Ovary (tissue), 9 donors: ENCODE measurements around the gene EHBP1. TPM values are rescaled to one million over a fixed set of nuclear protein-coding genes. Genes with fewer than 3 reads are reported as not detected.

Source experiments
- DNase-seq, 5 donors: peaks; one replicate each; pipeline ENCODE4 v3.0.0-alpha.2; 2019 to 2020
- H3K27ac ChIP-seq, 2 donors: fragments of 200-600 bp; one replicate each; pipeline versions ENCODE4 v1.5.1 to v1.8.0; 2019 to 2022
- H3K27me3 ChIP-seq: fragments of 200-600 bp; one replicate; pipeline ENCODE4 v1.8.0; 2022
- H3K36me3 ChIP-seq: fragments of 200-600 bp; sonication (generic); one replicate; pipeline ENCODE4 v1.5.1; 2019
- H3K4me1 ChIP-seq: one replicate; pipeline ENCODE4 v1.8.1; 2013; ENCODE audit warnings: mild to moderate bottlenecking, moderate library complexity; ENCODE audit not compliant: insufficient read depth
- H3K4me3 ChIP-seq: fragments of 200-600 bp; sonication (generic); one replicate; pipeline ENCODE4 v1.5.1; 2017
- H3K9me3 ChIP-seq, 2 donors: fragments of 200-600 bp in 1 of 2; sonication (generic) in 1 of 2; one replicate each; pipeline versions ENCODE4 v1.5.1 to v1.8.1; 2013 to 2019; ENCODE audit warnings: mild to moderate bottlenecking in 1 of 2, moderate library complexity in 1 of 2
- CTCF ChIP-seq, 3 donors: fragments of 450-650 bp in 2 of 3; fragments of 200-600 bp in 1 of 3; IDR thresholded peaks; one replicate each; pipeline versions ENCODE4 v1.5.1 to v1.8.0; 2016 to 2022; ENCODE audit warnings: antibody characterized with exemption in 3 of 3, mild to moderate bottlenecking in 1 of 3
- EP300 ChIP-seq: sonication (generic); formaldehyde crosslinking; IDR thresholded peaks from one replicate; pipeline ENCODE4 v1.6.1; 2017; ENCODE audit warnings: antibody characterized with exemption
- POLR2A ChIP-seq: fragments of 450-650 bp; IDR thresholded peaks from one replicate; pipeline ENCODE4 v1.6.1; 2017; ENCODE audit warnings: antibody characterized with exemption, mild to moderate bottlenecking, moderate library complexity
- WGBS, 3 donors: extraction: QIAGEN DNeasy Blood & Tissue Kit in 1 of 3; methylation state at CpG; one replicate each; pipeline versions ENCODE4 v1.1.5 to v1.1.7; 2013 to 2017; 5-methylcytosine and 5-hydroxymethylcytosine counted together
- intact Hi-C, 4 donors: fragments of 100-400 bp; cut with DNase I; formaldehyde crosslinking; loops; one replicate each; pipeline versions ENCODE4 v1.11.0 to v1.15.1; 2022 to 2023
- polyA plus RNA-seq, 2 donors: library from polyadenylated mRNA; stranded (reverse); fragments of 200-250 nt in 1 of 2; fragments of 350-450 nt in 1 of 2; fragmentation: Illumina TruSeq in 1 of 2; extraction: RNeasy Lipid Tissue Mini Kit (QIAGEN cat#74804) in 1 of 2; gene quantifications; one replicate each; pipeline ENCODE4 v1.2.3, GENCODE V29; 2013 to 2014
- total RNA-seq, 7 donors: library from RNA; depleted of rRNA in 2 of 7; stranded (reverse); fragments of >200 nt in 2 of 7; fragmentation: NEBNext Ultra II Directional in 3 of 7; extraction: Animal tissue kit (Norgen Biotek cat#: 25700) in 3 of 7; gene quantifications; one replicate each; pipeline versions ENCODE4 v1.1.0 to v1.2.4, GENCODE V29; 2016 to 2023
- donor health status: DM: no; HTN: no; CAD: no; lungs with moderate emphysema.
- donor health status: DM: no; HTN: no; CAD: no.
- donor health status: Bipolar disorder and iron deficiency.
- donor health status: DM: yes; HTN: yes; CAD: no.
- donor health status: DM: no; HTN: no; CAD: no.
- donor health status: DM: yes; HTN: yes; CAD: no.

EHBP1 gene
- total and polyA plus RNA-seq, 9 donors = 56.3 to 185 (median 117) TPM

GRCh38 chr2:62792408-62792807 is 86.9 kb downstream of the EHBP1 start:
- Histone ChIP-seq H3K27ac (no peak overlapping the region), H3K9me3 (no peaks in the 10 kb centered on the region), H3K4me3 (no peak overlapping the region), H3K4me1 (peaks cover 3% of the 10 kb centered on the region), H3K27me3 (no peaks in the 10 kb centered on the region), H3K36me3 (no peaks in the 10 kb centered on the region)
- no peak for DNase-seq
- intact Hi-C loops = no loop called here
- TF ChIP-seq EP300 (no peak), POLR2A (no peak)
- WGBS, 3 donors = 69 to 75% (median 75%) methylated on average over 2 of the region's 2 CpGs

- DNase-seq = no peak
- no peak overlapping the region for H3K4me3 ChIP-seq
- H3K9me3 ChIP-seq = no peaks in the 10 kb centered on the region
- H3K36me3 ChIP-seq = no peaks in the 10 kb centered on the region
- intact Hi-C loops = no loop called here
- 90 to 93% (median 93%) methylated on average over 2 of the region's 2 CpGs for WGBS, 3 donors
- peaks cover 3% of the 10 kb centered on the region for H3K4me1 ChIP-seq
- H3K27ac ChIP-seq = no peak overlapping the region
- no peaks in the 10 kb centered on the region for H3K27me3 ChIP-seq
- TF ChIP-seq CTCF (IDR thresholded peaks at IDR 0.05) (no peak), POLR2A (no peak), EP300 (no peak)
Measured at GRCh38 chr2:62793213-62793612, 87.7 kb downstream of the EHBP1 start.

- H3K4me3 ChIP-seq = no peak overlapping the region
- no peak overlapping the region for H3K27ac ChIP-seq
- DNase-seq = no peak
- H3K27me3 ChIP-seq = no peaks in the 10 kb centered on the region
- TF ChIP-seq POLR2A (no peak), CTCF (IDR thresholded peaks at IDR 0.05) (no peak), EP300 (no peak)
- H3K4me1 ChIP-seq = no peaks in the 10 kb centered on the region
- 12 to 23% (median 14%) methylated on average over 2 of the region's 2 CpGs for WGBS, 3 donors
- H3K9me3 ChIP-seq = no peaks in the 10 kb centered on the region
- no peaks in the 10 kb centered on the region for H3K36me3 ChIP-seq
- intact Hi-C loops = no loop called here
Measured at GRCh38 chr2:62794791-62795190, 89.3 kb downstream of the EHBP1 start.

- H3K4me1 ChIP-seq = no peaks in the 10 kb centered on the region
- H3K4me3 ChIP-seq = no peak overlapping the region
- DNase-seq = no peak
- intact Hi-C loops = no loop called here
- no peaks in the 10 kb centered on the region for H3K9me3 ChIP-seq
- H3K36me3 ChIP-seq = no peaks in the 10 kb centered on the region
- TF ChIP-seq CTCF (IDR thresholded peaks at IDR 0.05) (no peak), POLR2A (no peak), EP300 (no peak)
- no peak overlapping the region for H3K27ac ChIP-seq
- no peaks in the 10 kb centered on the region for H3K27me3 ChIP-seq
Measured at GRCh38 chr2:62795341-62795740, 89.8 kb downstream of the EHBP1 start.

- H3K27ac ChIP-seq = no peak overlapping the region
- no peaks in the 10 kb centered on the region for H3K4me1 ChIP-seq
- no peak for DNase-seq
- no peaks in the 10 kb centered on the region for H3K36me3 ChIP-seq
- no peak overlapping the region for H3K4me3 ChIP-seq
- 94 to 96% (median 95%) methylated on average over 2 of the region's 2 CpGs for WGBS, 3 donors
- TF ChIP-seq EP300 (no peak), CTCF (IDR thresholded peaks at IDR 0.05) (no peak), POLR2A (no peak)
- H3K9me3 ChIP-seq = no peaks in the 10 kb centered on the region
- intact Hi-C loops = no loop called here
- no peaks in the 10 kb centered on the region for H3K27me3 ChIP-seq
Measured at GRCh38 chr2:62797107-62797506, 91.6 kb downstream of the EHBP1 start.
